HG02884 (cell line): ENCODE data around the gene U2AF2.

Source experiments
- ATAC-seq: cut with Tn5 transposase; IDR thresholded peaks from one replicate; pipeline ENCODE4 v1.9.1; 2021; ENCODE audit warnings: mild to moderate bottlenecking, moderate library complexity; ENCODE audit not compliant: unreplicated experiment

Gene U2AF2

DNA sequence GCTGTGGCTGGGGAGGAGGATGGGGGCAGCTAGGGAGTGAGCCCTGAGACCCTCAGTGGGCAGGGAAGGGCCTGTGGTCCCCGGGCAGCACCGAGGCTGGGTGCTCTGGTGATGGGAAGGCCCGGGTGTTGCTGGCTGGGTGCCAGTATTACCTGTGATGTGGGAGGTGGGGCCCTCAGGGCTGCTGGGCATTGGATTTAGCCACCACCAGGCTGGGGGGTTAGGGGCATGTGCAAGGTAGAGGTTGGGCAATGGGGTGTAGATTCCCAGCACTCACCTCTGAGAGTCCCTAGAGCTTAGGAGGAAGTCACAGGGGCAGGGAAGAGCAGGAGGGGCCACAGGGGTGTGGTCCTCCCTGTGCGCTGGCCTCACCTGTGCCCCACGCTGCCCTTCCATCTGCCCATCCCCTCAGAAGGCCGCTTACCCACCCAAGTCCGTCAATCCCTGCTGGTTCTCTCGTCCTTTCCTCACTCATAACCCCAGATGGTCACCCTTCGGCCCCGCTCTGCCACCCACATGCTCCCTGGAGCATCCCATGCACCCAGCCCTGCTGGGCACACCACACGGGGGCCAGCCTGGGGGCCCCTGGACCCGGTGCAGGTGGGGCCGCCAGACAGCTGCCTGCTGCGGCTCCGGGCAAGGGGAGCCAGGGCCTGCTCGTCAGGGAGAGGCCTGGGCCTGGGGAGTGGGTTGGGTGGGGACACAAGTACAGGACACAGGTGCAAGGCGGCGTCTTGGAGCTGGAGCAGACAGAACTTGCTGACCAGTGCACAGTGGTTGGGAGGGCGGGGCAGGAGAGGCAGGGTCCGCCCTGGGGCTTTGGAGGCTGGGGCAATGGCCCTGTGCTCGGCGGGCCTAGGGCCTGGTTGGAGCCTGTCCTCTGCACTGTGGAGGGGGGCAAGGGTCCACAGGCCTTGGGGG is 32.7 kb downstream of the U2AF2 start:
- ATAC-seq = no peak

GRCh38 chr19:55688422-55689218 is 33.8 kb downstream of the U2AF2 start:
- ATAC-seq = no peak

DNA sequence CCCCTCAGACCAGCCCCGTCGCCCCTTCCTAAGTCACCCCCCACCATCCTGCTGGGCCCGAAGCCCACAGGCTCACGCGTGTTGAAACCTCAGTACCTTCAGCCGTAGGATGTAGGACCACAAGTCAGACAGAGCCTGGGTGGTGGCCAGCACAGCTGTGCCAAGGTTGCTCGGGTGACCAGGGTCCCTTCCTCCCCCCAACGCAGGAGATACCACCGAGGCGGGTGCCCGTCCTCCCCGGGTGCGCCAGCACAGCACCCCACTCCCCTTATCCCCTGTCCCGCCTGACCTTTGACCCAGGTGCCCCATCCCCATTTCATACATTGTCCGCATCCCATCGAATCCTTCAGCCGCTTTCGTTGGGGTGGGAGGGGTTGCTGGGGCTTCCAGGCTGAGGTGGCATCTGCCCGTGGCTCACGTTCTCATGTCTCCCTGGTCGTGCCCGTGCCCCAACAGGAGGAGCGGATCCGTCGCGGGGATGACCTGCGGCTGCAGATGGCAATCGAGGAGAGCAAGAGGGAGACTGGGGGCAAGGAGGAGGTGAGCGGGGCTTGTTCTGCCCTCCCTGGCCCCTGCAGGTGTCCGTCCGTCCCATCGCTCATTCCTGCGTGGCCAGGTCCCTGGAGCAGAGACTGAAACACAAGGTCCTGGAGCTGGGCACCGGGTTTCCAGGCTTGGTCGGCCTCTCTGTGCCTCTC is 34.7 kb downstream of the U2AF2 start:
- ATAC-seq = no peak

DNA sequence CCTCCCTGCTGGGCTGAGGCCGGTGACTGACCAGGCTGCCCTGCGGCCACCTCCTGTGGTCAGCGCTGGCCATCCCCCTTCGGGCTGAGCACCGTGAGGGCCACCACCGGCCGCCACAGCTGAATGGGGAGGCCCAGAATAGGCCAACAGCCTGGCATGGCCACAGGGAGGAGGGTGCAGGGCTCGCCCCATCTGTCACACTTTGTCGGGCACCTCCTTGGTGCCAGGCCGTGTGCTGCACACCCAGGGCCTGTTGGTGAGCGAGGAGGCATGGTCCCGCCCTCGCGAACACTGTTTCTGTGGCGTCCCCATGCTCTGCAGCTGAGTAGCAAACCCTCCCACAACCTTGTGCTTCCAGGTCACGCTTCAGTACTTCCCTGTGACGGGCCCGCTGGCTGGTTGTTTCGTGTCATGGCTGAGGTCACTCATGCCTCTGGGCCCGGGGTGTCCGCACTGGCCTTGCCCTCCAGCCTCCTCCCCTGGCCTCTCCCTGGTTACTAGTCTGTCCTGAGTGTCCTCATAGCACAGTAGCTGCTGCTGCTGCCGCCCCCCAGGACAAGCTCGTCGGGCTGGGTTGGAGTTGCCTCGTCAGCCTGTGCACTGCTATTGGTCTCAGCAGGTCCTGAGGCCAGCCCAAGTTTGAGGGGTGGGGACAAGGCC is 35.4 kb downstream of the U2AF2 start:
- no peak for ATAC-seq

DNA sequence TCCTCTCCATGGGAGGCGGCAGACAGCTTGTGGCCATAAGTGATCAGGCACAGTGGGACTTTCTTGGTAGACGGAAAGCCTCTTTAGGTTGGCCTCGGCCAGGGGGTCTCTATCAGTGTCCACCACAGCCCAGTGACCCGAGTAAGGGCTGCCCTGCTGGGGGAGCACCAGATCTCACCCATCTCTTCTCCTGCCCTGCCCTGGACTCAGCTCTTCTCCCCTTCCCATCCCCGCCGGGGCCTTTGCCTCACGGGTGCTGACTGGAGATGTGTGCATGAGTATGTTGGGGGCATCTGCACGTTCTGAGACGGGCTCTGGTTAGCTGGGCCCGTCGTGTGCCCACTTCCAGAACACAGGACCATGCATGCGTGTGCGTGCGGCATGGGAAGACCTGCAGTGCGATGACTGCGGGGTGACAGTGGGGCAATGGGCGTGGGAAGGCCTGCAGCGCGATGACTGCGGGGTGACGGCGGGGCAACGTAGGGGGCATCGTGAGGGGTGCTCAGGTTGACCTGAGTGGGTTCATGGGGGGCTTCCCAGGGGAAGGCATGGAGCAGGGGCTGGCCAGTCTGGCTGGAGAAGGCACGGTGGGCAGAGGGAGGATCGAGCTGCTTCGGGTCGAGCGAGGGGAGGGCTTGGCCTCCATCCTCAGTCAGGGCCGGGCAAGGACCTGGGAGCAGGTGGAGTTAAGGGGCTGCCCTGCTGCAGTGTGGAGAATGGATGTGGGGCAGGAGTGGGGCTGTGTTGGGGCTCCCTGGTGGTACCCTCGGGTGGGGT is 36.1 kb downstream of the U2AF2 start:
- no peak for ATAC-seq

- ATAC-seq = no peak
Measured at GRCh38 chr19:55691561-55692481, 37.0 kb downstream of the U2AF2 start.

GRCh38 chr19:55692681-55693081 is 37.8 kb downstream of the U2AF2 start:
- no peak for ATAC-seq

DNA sequence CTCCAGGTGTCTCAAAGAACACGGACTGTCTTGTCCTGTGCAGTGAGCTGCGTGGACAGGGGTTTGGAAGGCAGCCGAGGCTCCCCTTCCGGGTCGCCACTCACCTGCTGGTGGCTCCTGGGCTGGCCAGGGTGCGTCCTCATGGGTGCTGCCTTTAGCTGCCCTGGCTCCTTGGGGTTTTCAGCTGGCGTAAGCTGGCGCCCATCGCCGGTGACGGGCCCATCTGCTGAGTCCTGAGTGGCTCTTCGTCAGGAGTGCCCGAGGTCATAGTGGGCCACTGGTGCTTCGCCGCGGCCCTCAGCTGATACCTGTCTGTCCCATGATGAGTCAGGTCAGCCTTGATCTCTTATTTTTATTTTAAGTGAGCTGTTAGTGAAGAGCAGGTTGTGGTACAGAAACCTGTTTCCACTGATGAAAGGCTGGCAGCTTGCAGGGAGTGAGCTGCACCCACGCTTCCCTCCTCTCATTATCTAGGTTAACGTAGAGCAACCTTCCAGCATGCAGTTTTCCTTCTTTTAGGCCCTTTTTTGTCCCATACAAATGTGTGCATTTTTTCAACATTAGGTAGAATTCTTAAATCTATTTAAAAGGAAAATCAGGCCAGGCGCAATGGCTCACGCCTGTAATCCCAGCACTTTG is 38.6 kb downstream of the U2AF2 start:
- no peak for ATAC-seq

- ATAC-seq = no peak
Measured at GRCh38 chr19:55694241-55694655, 39.4 kb downstream of the U2AF2 start.

- ATAC-seq = no peak
Measured at GRCh38 chr19:55694656-55695491, 40.0 kb downstream of the U2AF2 start.

GRCh38 chr19:55695511-55696290 is 40.9 kb downstream of the U2AF2 start:
- no peak for ATAC-seq

DNA sequence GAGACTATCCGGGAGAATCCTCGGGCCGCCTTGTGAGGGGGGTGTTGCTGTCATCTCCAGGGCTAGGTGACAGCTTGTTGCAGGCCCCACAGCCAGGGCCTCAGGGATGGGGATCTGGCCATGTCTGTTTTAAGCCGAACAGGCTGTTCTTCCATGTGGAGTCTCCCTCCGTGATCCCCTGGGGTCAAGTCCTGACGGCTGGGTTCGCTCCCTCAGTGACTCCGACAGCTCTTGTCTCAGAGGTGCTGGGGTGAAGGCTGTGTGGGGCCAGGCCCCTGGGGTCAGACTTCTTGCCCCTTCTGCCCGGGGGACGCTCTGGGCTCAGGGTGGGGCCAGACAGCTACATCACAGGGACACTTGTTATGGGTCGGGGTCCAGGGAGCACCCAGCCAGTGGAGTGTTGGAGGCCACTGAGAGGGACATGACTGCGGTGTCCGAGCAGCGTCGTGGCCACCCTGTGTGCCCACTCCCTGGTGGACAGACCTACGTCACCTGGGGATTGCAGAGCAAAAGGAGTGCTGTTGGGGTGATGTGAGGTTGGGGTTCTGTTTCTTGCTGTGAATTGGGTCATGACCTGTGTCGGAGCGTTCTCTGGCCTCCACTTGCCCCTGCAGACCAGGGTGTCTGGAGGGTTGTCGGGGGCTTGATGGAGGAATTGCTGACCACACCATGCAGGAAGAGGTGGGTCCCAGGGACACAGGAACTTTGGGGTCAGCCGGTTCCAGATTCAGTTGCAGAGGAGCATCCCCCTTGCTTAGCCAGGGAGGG is 41.6 kb downstream of the U2AF2 start:
- no peak for ATAC-seq

DNA sequence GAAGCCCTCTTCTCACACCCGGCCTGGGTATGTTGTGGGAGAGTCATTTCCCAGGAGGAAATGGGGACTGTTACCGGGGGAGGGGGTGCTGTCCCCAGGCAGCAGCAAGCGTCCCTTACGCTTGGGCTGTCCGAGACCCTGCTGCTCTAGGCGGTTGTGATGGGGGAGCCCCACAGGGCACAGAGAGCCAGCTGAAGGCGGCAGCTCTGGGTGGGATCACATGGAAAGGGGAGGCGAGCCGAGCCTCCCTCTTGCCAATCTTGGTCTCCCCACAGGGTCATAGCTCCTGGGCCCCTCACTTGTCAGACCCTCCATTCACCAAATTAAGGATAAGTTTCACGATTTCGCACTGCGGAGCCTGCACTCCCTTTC is 42.2 kb downstream of the U2AF2 start:
- ATAC-seq = no peak

DNA sequence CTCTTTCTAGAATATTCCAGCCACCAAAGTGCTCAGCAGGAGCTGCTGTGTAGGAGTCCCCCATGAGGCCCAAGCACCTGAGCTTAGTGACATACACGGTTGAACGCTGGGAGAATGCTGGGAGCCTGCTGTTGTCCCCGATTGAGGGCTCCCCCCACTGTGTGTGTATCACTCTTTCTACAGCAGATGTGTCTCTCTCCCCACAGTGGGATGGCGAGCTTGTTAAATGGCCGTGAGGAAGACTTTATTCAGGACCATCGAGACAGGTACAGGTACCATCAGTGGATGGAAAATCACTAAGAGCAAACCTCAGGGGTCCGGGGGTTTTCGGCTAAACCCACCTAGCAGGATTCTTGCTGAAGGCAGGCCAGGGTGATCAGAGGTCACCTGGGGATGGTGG is 42.9 kb downstream of the U2AF2 start:
- no peak for ATAC-seq

GRCh38 chr19:55698256-55698655 is 43.4 kb downstream of the U2AF2 start:
- ATAC-seq = no peak

DNA sequence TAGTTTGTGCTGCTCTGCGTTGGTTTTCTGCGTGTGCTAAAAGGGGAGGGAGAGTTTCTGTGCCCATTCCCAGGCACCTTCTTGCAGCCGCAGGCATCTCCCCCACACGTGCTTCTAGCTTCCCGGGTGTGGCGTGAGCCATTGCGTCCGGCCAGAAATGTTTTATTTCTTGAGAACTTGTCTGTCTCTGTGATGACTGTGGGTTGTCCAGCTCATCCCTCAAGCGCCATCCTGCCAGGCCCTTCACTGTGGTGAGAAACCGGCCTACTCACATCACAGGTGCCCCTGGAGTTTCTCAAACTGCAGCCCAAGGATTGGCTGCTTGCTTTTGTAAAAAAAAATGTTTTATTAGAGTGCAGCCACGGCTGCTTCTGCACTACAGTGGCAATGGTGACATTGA is 44.4 kb downstream of the U2AF2 start:
- no peak for ATAC-seq
